NCI-H1092 (cell line): ENCODE results near the gene STXBP2.

Source experiments
- DNase-seq: peaks from one replicate; lab custom pipeline; 2025; lab: John Stamatoyannopoulos, UW

Gene STXBP2

GRCh38 chr19:7681340-7682174 lies 44.6 kb downstream of the STXBP2 start:
- DNase-seq = no peak

DNA sequence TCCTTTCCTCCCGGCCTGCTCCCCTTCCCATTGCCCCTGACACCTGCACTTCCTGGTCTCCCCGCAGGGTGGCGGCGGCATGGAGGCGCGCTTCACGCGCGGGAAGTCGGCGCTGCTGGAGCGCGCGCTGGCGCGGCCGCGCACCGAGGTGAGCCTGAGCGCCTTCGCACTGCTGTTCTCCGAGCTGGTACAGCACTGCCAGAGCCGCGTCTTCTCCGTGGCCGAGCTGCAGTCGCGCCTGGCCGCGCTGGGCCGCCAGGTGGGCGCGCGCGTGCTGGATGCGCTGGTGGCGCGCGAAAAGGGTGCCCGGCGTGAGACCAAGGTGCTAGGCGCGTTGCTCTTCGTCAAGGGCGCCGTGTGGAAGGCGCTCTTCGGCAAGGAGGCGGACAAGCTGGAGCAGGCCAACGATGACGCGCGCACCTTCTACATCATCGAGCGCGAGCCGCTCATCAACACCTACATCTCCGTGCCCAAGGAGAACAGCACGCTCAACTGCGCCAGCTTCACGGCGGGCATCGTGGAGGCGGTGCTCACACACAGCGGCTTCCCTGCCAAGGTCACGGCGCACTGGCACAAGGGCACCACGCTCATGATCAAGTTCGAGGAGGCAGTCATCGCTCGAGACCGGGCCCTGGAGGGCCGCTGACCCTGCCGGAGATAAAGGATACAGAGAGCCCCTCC lies 45.4 kb downstream of the STXBP2 start:
- DNase-seq = no peak

- no peak for DNase-seq
These were observed 48.9 kb downstream of the STXBP2 start for GRCh38 chr19:7685546-7686445.

- no peak for DNase-seq
These were observed 50.3 kb downstream of the STXBP2 start for GRCh38 chr19:7687177-7687576.

DNA sequence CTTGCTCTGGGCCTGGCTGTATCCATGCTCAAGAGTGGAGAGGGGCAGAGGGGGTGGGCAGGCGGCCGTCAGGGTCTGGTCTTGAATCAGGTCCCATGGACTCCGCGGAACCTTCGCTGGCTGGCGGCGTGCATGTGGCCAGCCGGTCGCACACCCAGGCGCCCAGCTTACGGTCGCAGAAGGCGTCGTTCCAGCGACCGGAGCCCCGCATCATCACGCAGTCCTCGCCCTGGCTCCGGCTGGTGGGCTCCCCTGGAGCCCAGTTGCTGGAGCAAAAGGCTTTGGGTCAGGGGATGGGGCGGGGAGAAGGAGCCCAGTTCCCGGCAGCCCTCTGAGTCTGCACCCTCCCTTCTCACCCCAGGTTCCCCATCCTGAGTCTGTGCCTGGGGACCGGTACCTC lies 52.3 kb downstream of the STXBP2 start:
- DNase-seq = no peak

DNA sequence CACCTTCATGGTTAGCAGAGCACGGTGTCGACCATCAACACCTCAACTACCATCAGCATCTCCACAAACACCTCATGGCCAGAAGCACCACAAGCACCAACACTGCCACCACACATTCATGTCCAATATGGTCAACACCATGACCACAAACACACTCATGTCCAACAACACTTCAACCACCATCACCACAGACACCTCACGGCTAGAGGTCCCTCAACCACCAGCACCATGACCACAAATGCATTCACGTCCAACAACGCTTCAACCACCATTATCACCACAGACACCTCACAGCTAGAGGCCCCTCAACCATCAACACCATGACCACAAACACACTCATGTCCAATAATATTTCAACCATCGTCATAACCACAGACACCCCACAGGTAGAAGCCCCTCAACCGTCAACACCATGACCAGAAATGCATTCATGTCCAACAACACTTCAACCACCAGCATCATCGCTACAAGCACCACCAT lies 53.9 kb downstream of the STXBP2 start:
- no peak for DNase-seq

- no peak for DNase-seq
These were observed 54.6 kb downstream of the STXBP2 start for GRCh38 chr19:7691497-7691896.

GRCh38 chr19:7692417-7693088 lies 55.6 kb downstream of the STXBP2 start:
- DNase-seq = no peak

DNA sequence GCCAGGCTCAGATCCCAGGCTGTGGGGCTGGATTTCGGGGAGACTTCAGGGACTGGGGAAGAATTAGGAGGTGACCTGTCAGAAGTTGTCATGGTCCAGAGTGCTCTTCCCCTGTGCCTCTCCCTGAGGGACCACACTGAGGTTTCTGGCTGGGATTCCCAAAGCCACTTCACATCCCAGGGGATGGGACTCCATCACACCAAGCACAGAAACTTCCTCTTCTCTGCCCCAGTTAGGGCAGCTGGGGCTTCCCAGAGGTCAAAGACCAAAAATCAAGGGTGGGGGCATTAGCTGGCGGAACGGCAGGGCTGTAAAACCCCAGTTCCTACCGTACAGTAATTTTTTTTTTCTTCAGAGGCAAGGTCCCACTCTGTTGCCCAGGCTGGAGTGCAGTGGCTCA lies 57.6 kb downstream of the STXBP2 start:
- no peak for DNase-seq
